ENCODE results near the gene MPL. TPM values are rescaled to one million over a fixed set of nuclear protein-coding genes. Genes with fewer than 3 reads are reported as not detected.
A peak's percentile ranks its signal among the peaks of the same experiment; 100 is the strongest.

Gene MPL
- total RNA-seq, 1 donor: 39.6 TPM

- DNase-seq (ENCODE audit: low read depth in 2 of 3, low spot score in 2 of 3): no peak
Observed at GRCh38 chr1:43321331-43321891, 16.2 kb upstream of the MPL start.

DNA sequence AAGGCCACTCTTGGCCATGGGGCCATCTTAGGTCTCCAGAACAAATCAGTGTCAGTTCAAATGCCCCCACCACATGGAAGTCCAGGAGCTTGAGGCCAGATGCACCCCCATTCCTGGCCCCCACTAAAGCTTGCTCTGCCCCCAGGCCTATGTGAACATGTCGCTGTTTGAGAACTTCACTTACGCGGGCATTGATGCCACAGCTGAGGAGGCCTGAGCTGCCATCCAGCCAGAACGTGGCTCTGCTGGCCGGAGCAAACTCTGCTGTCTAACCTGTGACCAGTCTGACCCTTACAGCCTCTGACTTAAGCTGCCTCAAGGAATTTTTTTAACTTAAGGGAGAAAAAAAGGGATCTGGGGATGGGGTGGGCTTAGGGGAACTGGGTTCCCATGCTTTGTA lies 15.1 kb upstream of the MPL start:
- DNase-seq (ENCODE audit: low read depth in 2 of 3, low spot score in 2 of 3): no peak

DNA sequence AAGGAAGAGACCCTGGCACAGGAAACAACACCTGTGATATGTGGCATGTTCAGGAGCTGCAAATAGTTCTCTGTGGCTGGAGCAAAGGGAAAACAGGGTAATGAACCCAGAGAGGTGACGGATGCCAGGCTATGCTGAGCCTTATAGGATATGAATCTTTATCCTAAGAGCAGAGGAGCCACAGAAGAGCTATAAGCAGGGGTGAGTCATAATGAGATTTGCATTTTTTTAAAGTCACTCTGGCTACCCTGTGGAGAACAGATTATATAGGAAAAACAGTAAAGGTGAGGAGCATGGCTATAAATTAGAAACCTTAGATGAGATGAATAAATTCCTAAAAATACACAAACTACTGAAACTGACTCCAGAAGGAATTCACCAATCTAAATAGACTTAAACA lies 12.8 kb upstream of the MPL start:
- no peak for DNase-seq (ENCODE audit: low read depth in 2 of 3, low spot score in 2 of 3)

DNA sequence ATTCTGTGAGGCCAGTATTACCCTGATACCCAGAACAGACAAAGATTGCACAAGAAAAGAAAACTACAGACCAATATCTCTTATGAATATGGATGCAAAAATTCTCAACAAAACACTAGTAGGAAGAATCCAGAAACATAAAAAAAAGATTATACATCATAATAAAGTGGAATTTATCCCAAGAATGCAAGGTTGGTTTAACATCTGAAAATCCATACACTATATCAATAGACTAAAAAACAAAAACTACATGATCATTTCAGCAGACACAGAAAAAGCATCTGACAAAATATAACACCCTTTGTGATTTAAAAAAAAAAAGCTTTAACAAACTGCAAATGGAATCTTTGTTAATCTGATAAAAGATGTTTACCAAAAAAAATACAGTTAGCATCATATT lies 12.2 kb upstream of the MPL start:
- no peak for DNase-seq (ENCODE audit: low read depth in 2 of 3, low spot score in 2 of 3)

- no peak for DNase-seq (ENCODE audit: low read depth in 2 of 3, low spot score in 2 of 3)
Observed at GRCh38 chr1:43327549-43328292, 9.9 kb upstream of the MPL start.

GRCh38 chr1:43329995-43330751 lies 7.4 kb upstream of the MPL start:
- DNase-seq (ENCODE audit: low read depth in 2 of 3, low spot score in 2 of 3): peak in 2 of 3 donors; percentile 84

- no peak for DNase-seq (ENCODE audit: low read depth in 2 of 3, low spot score in 2 of 3)
Observed at GRCh38 chr1:43331688-43332087, 5.9 kb upstream of the MPL start.

DNA sequence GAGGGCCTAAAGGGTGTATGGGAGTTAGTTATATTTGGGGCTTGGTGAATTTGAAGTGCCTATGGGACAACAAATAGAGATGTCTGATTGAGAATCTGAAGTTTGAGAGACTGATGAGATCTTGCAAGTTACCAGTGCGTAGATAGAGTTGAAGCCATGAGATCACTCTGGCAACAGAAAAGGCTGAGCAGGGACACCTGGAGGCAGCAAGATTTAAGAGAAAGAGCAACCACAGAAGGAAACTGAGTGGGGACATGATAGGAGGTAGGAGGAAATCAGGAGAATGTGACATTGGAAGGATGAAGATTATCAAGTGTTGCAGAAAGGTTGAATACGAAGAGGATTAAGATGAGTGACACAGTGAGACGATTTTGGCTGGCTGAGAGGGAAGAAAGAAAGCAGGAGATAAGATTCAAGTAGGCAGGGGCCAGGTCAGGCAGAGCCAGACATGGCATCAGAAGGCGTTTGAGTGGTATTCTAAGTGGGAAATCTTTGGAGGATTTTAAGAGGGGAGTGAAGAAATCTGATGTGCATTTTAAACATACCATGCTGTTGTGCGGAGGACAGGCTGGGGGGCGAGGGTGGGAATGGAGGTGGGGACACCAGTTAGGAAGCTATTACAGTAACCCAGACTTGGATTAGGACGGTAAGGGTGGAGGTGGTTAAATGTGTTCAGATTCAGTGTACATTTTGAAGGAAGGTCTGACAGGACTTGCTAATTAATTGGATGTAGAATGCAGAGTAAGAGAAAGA lies 3.0 kb upstream of the MPL start:
- peak in 1 of 3 donors; percentile 21 for DNase-seq (ENCODE audit: low read depth in 2 of 3, low spot score in 2 of 3)

DNA sequence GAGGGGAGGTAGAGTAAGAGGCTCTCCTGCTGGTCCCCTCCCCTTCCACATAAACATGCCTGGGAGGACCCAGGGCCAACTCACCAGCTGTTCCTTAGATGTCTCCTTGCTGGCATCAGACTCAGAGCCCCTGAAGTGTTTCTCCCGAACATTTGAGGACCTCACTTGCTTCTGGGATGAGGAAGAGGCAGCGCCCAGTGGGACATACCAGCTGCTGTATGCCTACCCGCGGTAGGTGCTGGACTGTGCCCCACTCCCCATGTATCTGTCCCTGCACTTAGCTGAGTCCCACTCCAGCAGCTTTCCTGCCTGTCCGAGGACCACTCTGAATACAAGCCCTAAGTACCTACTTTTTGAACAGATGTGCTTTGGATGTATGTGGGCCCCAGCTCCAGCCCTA lies 383 bp downstream of the MPL start:
- DNase-seq (ENCODE audit: low read depth in 2 of 3, low spot score in 2 of 3): no peak

DNA sequence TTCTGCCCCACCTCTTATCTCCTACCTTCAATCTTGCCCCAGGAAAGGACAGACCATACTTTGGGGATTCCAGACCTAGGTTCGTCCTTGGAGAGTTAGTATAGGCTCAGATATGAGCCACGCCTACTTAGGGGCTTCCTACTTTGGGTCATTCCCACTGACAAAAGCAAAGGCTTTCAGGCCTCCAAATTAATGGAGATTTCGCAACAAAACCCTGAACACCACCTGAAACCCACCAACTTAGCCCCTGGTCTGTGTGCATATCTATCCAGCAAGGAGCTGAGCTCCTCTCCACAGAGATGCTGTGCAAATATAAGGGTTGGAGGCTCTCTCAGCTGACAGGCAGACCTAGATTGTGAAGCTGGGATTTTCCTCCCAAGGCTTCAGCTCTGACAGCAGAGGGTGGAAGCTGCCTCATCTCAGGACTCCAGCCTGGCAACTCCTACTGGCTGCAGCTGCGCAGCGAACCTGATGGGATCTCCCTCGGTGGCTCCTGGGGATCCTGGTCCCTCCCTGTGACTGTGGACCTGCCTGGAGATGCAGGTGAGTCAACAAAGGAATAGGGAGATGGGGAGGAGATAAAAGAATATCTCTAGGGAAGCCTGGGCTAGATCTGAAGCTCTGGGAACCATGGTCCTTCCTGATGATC lies 2.1 kb downstream of the MPL start:
- no peak for DNase-seq (ENCODE audit: low read depth in 2 of 3, low spot score in 2 of 3)

DNA sequence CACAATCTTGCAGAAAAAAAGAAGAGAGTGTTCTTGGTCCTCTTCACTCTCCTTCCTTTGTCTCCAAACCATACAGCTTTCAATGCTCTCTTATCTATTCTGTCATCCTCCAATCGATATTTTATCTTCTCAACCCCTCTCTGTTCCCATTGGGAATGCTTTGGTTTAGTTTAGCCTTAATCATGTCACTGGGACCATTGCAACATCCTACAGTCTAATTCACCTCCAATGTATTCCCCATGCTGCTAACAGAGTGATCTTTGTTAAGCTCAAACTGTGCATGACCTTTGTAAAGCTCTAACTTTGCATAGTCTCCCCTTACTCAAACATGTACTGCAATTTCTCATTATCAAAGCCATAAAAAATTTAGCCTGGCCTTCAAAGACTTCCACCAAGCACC lies 2.9 kb downstream of the MPL start:
- DNase-seq (ENCODE audit: low read depth in 2 of 3, low spot score in 2 of 3): no peak

- no peak for DNase-seq (ENCODE audit: low read depth in 2 of 3, low spot score in 2 of 3)
Observed at GRCh38 chr1:43344267-43344850, 6.7 kb downstream of the MPL start.

DNA sequence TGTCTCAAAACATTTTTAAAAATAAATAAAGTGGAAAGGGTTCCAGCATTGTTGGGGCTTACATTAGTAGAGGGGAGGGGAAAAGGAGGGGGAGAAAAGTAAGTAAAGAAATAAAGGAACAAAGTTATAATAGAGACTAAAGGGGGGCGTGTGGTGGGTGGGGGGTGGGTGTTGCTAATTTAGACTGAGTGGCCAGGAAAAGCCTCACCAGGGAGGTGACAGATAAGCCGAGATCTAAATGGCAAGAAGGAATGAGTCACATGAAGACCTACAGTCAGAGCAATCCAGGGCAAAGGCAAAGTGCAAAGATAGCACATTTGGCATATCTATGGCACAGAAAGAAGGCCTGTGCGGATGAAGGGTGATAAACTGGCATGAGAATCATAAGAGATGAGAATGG lies 7.5 kb downstream of the MPL start:
- peak in 2 of 3 donors; percentile 67 to 71 for DNase-seq (ENCODE audit: low read depth in 2 of 3, low spot score in 2 of 3)

- no peak for DNase-seq (ENCODE audit: low read depth in 2 of 3, low spot score in 2 of 3)
Observed at GRCh38 chr1:43346636-43347035, 9.0 kb downstream of the MPL start.

DNA sequence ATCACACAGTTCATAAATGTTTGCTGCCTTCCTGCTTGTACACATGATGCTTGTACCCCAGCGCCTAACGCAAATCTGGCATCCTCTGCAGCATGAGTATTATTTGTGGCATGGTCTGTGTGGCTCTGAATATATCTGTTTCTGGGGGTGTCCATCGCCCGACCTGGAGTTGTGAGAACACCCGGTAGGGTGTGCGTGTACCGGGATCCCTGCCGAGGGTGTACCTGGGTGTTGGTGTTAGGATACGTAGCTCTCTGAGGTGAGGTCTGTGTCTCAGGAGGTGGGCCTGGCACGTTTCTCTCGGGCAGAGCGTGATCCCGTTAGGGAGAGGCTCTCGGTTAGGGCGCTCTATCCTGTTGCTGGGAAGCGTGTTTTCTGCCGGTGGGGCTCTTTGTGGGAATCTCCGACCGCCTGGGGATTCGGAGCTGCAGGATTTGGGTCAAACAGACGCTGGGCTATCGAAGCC lies 10.8 kb downstream of the MPL start:
- DNase-seq (ENCODE audit: low read depth in 2 of 3, low spot score in 2 of 3): no peak

GRCh38 chr1:43348809-43349593 lies 11.4 kb downstream of the MPL start:
- peak in 2 of 3 donors; percentile 28 to 39 for DNase-seq (ENCODE audit: low read depth in 2 of 3, low spot score in 2 of 3)

DNA sequence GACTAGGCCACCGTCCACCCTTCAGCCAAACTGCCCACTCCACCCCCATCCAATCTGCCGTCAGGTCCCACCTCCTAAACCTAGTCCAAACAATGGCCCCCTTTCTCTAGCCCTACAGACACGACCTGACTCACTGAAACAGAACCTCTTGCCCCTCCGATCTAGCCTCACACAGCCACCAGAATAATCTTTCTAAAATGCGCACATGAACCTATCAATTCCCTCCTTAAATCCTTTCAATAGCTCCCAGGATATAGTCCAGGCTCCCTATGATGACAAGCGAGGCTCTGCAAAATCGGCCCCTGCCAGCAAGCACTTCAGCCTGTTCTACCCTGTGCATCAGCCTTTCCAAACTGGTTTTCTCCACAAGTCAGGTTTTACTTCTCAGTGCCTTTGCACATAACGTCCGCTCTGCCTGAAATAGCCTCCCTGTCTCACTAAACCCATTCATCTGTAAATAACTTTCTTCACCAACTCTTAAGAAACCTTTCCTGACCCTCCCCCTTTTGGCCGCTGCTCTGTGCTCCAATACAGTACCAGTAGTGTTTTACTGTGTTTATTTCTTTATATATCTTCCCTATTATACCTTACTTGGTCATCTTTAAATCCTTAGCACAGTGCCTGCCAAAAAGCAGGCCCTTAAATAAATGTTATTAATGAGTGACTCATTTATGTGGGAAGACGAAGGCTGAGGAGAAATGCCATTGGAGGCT lies 12.1 kb downstream of the MPL start:
- no peak for DNase-seq (ENCODE audit: low read depth in 2 of 3, low spot score in 2 of 3)

DNA sequence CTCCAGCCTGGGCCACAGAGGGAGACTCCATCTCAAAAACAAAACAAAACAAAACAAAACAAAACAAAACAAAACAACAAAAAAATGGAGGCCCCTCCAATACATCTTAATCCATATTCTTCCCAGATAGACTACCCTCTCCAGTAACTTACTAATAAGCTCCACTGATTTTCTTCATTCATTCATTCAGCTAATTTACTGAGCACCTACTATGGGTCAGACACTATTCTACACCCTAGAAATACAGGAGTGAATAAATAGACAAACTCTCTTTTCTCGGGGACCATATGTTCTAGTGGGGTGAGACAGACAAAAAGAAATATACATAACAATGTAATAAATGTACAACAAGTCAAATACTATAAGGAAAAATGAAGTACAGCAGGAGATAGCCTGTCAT lies 13.4 kb downstream of the MPL start:
- no peak for DNase-seq (ENCODE audit: low read depth in 2 of 3, low spot score in 2 of 3)
